Trophoblast cell (in vitro differentiated cells and primary cell): ENCODE results near the gene VMP1.
"Not testable (repeated sequence)": the region's sequence is repeated elsewhere in the genome, so short reads cannot be mapped to it uniquely, and the experiment has no call there.

Experiments
- DNase-seq, 2 donors: peaks; one replicate each; pipeline ENCODE4 v3.0.0-alpha.2; 2016
- H2AFZ ChIP-seq: 2 replicates; pipeline ENCODE4 v1.6.1; 2013; ENCODE audit warnings: low read length, moderate library complexity, mild to moderate bottlenecking; ENCODE audit not compliant: insufficient read depth, poor library complexity
- H2AK5ac ChIP-seq: 2 replicates; pipeline ENCODE4 v1.6.1; 2013; ENCODE audit warnings: mild to moderate bottlenecking, low read length
- H2BK120ac ChIP-seq: 2 replicates; pipeline ENCODE4 v1.6.1; 2013; ENCODE audit warnings: low read length, mild to moderate bottlenecking, moderate library complexity; ENCODE audit not compliant: insufficient read depth, poor library complexity
- H2BK12ac ChIP-seq: 2 replicates; pipeline ENCODE4 v1.6.1; 2013; ENCODE audit warnings: mild to moderate bottlenecking, low read length, moderate library complexity
- H2BK5ac ChIP-seq: 2 replicates; pipeline ENCODE4 v1.6.1; 2013; ENCODE audit warnings: low read length, low read depth, moderate library complexity, mild to moderate bottlenecking; ENCODE audit not compliant: poor library complexity
- H3K14ac ChIP-seq: 2 replicates; pipeline ENCODE4 v1.6.1; 2013; ENCODE audit warnings: mild to moderate bottlenecking, low read length
- H3K18ac ChIP-seq: 2 replicates; pipeline ENCODE4 v1.6.1; 2013; ENCODE audit warnings: mild to moderate bottlenecking, low read length
- H3K23ac ChIP-seq: 2 replicates; pipeline ENCODE4 v1.6.1; 2013; ENCODE audit warnings: low read length
- H3K27ac ChIP-seq: 2 replicates; pipeline ENCODE4 v1.5.1; 2013; ENCODE audit warnings: low read depth, mild to moderate bottlenecking, inconsistent platforms, low read length, moderate library complexity
- H3K27me3 ChIP-seq: 2 replicates; pipeline ENCODE4 v1.6.1; 2013; ENCODE audit warnings: inconsistent platforms, mild to moderate bottlenecking, low read length, moderate library complexity; ENCODE audit not compliant: insufficient read depth
- H3K36me3 ChIP-seq, 2 experiments: 1 replicate in 1 of 2; 2 replicates in 1 of 2; pipeline ENCODE4 v1.6.1; 2013; ENCODE audit warnings: low read length in 2 of 2, mild to moderate bottlenecking in 2 of 2, moderate library complexity in 1 of 2; ENCODE audit not compliant: insufficient read depth in 2 of 2, control insufficient read depth in 1 of 2
- H3K4ac ChIP-seq: 2 replicates; pipeline ENCODE4 v1.6.1; 2013; ENCODE audit warnings: low read depth, mild to moderate bottlenecking, low read length, moderate library complexity
- H3K4me1 ChIP-seq, 2 experiments: 1 replicate in 1 of 2; 2 replicates in 1 of 2; pipeline ENCODE4 v1.6.1; 2013; ENCODE audit warnings: low read length in 2 of 2, mild to moderate bottlenecking in 2 of 2, moderate library complexity in 1 of 2; ENCODE audit not compliant: insufficient read depth in 2 of 2, control insufficient read depth in 1 of 2
- H3K4me2 ChIP-seq: 2 replicates; pipeline ENCODE4 v1.6.1; 2013; ENCODE audit warnings: inconsistent platforms, mild to moderate bottlenecking, low read length, moderate library complexity
- H3K4me3 ChIP-seq: 2 replicates; pipeline ENCODE4 v1.5.1; 2013; ENCODE audit warnings: mild to moderate bottlenecking, low read depth, low read length, inconsistent platforms
- H3K79me1 ChIP-seq: one replicate; pipeline ENCODE4 v1.6.1; 2013; ENCODE audit warnings: low read length
- H3K79me2 ChIP-seq: 2 replicates; pipeline ENCODE4 v1.6.1; 2013; ENCODE audit warnings: low read length, mild to moderate bottlenecking; ENCODE audit not compliant: control insufficient read depth, insufficient read depth, poor library complexity
- H3K9ac ChIP-seq: 2 replicates; pipeline ENCODE4 v1.6.1; 2013; ENCODE audit warnings: mild to moderate bottlenecking, low read length
- H3K9me3 ChIP-seq: 2 replicates; pipeline ENCODE4 v1.6.1; 2013; ENCODE audit warnings: low read depth, mild to moderate bottlenecking, control low read depth, inconsistent platforms, low read length; ENCODE audit not compliant: insufficient read depth
- H4K12ac ChIP-seq: 2 replicates; pipeline ENCODE4 v1.6.1; 2013; ENCODE audit warnings: low read depth, mild to moderate bottlenecking, low read length, moderate library complexity
- H4K8ac ChIP-seq: 2 replicates; pipeline ENCODE4 v1.6.1; 2013; ENCODE audit warnings: low read depth, mild to moderate bottlenecking, low read length, moderate library complexity
- H4K91ac ChIP-seq: one replicate; pipeline ENCODE4 v1.6.1; 2013; ENCODE audit warnings: low read depth, mild to moderate bottlenecking, low read length, moderate library complexity
- WGBS: extraction: QIAGEN DNeasy Blood & Tissue Kit; methylation state at CpG from one replicate; pipeline ENCODE4 v1.1.7; 2013; ENCODE audit warnings: missing lambda C conversion rate; ENCODE audit not compliant: insufficient read length, insufficient coverage; ENCODE audit errors: extremely low coverage; 5-methylcytosine and 5-hydroxymethylcytosine counted together

VMP1 gene

GRCh38 chr17:59753522-59754467 is 46.3 kb downstream of the VMP1 start:
- H3K36me3 ChIP-seq: peaks cover 0 to 3% of the 10 kb centered on the region in 2 experiments
- no peak overlapping the region for H3K18ac ChIP-seq
- H2AK5ac ChIP-seq: no peak overlapping the region
- H2BK120ac ChIP-seq: no peak overlapping the region
- H2AFZ ChIP-seq: no peak overlapping the region
- no peak overlapping the region for H3K4me3 ChIP-seq
- no peak overlapping the region for H3K23ac ChIP-seq
- H3K4me1 ChIP-seq: peaks cover 7 to 9% of the 10 kb centered on the region in 2 experiments
- no peak overlapping the region for H3K4me2 ChIP-seq
- no peak overlapping the region for H2BK5ac ChIP-seq
- H3K9ac ChIP-seq: no peak overlapping the region
- no peak overlapping the region for H2BK12ac ChIP-seq
- peaks cover 19% of the 10 kb centered on the region for H3K79me1 ChIP-seq
- no peak overlapping the region for H3K27ac ChIP-seq
- no peak overlapping the region for H4K8ac ChIP-seq
- H3K4ac ChIP-seq: no peak overlapping the region
- no peaks in the 10 kb centered on the region for H3K27me3 ChIP-seq
- no CpG with 5 or more reads among the region's 3 CpGs for WGBS
- no peak overlapping the region for H4K12ac ChIP-seq
- peaks cover 3% of the 10 kb centered on the region for H3K79me2 ChIP-seq
- DNase-seq: peak; percentile 44 to 95
- H3K14ac ChIP-seq: no peak overlapping the region
- no peak overlapping the region for H4K91ac ChIP-seq
- H3K9me3 ChIP-seq: no peaks in the 10 kb centered on the region

- H3K4me3 ChIP-seq: no peak overlapping the region
- no peak overlapping the region for H3K4ac ChIP-seq
- no peak overlapping the region for H2BK5ac ChIP-seq
- peak overlapping the region; percentile 100 for H3K27ac ChIP-seq
- H3K79me2 ChIP-seq: peaks cover 3% of the 10 kb centered on the region
- peaks cover 0 to 3% of the 10 kb centered on the region in 2 experiments for H3K36me3 ChIP-seq
- no peak overlapping the region for H4K12ac ChIP-seq
- no peaks in the 10 kb centered on the region for H3K27me3 ChIP-seq
- no peak overlapping the region for H4K91ac ChIP-seq
- no peak overlapping the region for H3K18ac ChIP-seq
- no peak overlapping the region for H3K4me2 ChIP-seq
- H2BK12ac ChIP-seq: no peak overlapping the region
- no peak overlapping the region for H2AK5ac ChIP-seq
- no peak overlapping the region for H3K9ac ChIP-seq
- peaks cover 21% of the 10 kb centered on the region for H3K79me1 ChIP-seq
- no peak overlapping the region for H4K8ac ChIP-seq
- H3K23ac ChIP-seq: no peak overlapping the region
- no peak overlapping the region for H3K14ac ChIP-seq
- no peaks in the 10 kb centered on the region for H3K9me3 ChIP-seq
- peaks cover 7 to 9% of the 10 kb centered on the region in 2 experiments for H3K4me1 ChIP-seq
- H2BK120ac ChIP-seq: no peak overlapping the region
- no peak overlapping the region for H2AFZ ChIP-seq
- peak in 1 of 2 donors; percentile 35 for DNase-seq
Observed at GRCh38 chr17:59754552-59754951, 47.1 kb downstream of the VMP1 start.

- Histone ChIP-seq H2BK12ac (peak overlapping the region; percentile 90), H3K18ac (peak overlapping the region; percentile 86), H2BK120ac (peak overlapping the region; percentile 96), H4K91ac (peak overlapping the region; percentile 98), H3K27ac (peak overlapping the region; percentile 100), H3K4ac (peak overlapping the region; percentile 89), H2BK5ac (peak overlapping the region; percentile 93), H4K8ac (peak overlapping the region; percentile 80), H3K14ac (peak overlapping the region; percentile 85), H3K79me1 (peaks cover 23% of the 10 kb centered on the region)
- not testable (repeated sequence) for H3K27me3 ChIP-seq, H3K79me2 ChIP-seq, H3K36me3 ChIP-seq, DNase-seq, H3K9me3 ChIP-seq, H4K12ac ChIP-seq, H2AFZ ChIP-seq, H3K4me1 ChIP-seq, H3K4me2 ChIP-seq, H3K23ac ChIP-seq, H3K4me3 ChIP-seq, H3K9ac ChIP-seq, H2AK5ac ChIP-seq
- no CpG with 5 or more reads among the region's 12 CpGs for WGBS
Observed at GRCh38 chr17:59755069-59755468, 47.6 kb downstream of the VMP1 start.

GRCh38 chr17:59756236-59756818 is 48.9 kb downstream of the VMP1 start:
- peaks cover 0 to 9% of the 10 kb centered on the region in 2 experiments for H3K36me3 ChIP-seq

More at GRCh38 chr17:59756236-59756818, 48.9 kb downstream of the VMP1 start:
- WGBS: no CpG with 5 or more reads among the region's 3 CpGs
- H2BK5ac ChIP-seq: no peak overlapping the region
- no peak overlapping the region for H3K4me2 ChIP-seq
- H3K27me3 ChIP-seq: no peaks in the 10 kb centered on the region
- H4K8ac ChIP-seq: no peak overlapping the region
- peaks cover 25% of the 10 kb centered on the region for H3K79me1 ChIP-seq
- no peak overlapping the region for H3K4me3 ChIP-seq
- no peak overlapping the region for H3K4ac ChIP-seq
- H3K9ac ChIP-seq: no peak overlapping the region
- H3K14ac ChIP-seq: no peak overlapping the region
- no peak overlapping the region for H4K12ac ChIP-seq
- peaks cover 7 to 10% of the 10 kb centered on the region in 2 experiments for H3K4me1 ChIP-seq
- H3K18ac ChIP-seq: no peak overlapping the region
- H3K79me2 ChIP-seq: peaks cover 3% of the 10 kb centered on the region
- H2AFZ ChIP-seq: no peak overlapping the region
- peak overlapping the region; percentile 100 for H3K27ac ChIP-seq
- no peak overlapping the region for H4K91ac ChIP-seq
- no peak overlapping the region for H2AK5ac ChIP-seq
- H2BK12ac ChIP-seq: no peak overlapping the region
- no peaks in the 10 kb centered on the region for H3K9me3 ChIP-seq
- no peak overlapping the region for H3K23ac ChIP-seq
- no peak overlapping the region for H2BK120ac ChIP-seq
- peak in 1 of 2 donors; percentile 65 for DNase-seq
